Parathyroid adenoma (tissue), 2 donors: ENCODE results near the gene PTPRT.

Experiments
- H2AFZ ChIP-seq: fragments of 300-600 bp; sonication (generic); one replicate; pipeline ENCODE4 v1.7.0; 2017; ENCODE audit warnings: antibody characterized with exemption, mild to moderate bottlenecking
- H3K27ac ChIP-seq: fragments of 300-600 bp; sonication (generic); one replicate; pipeline ENCODE4 v1.7.0; 2017
- H3K27me3 ChIP-seq: fragments of 300-600 bp; sonication (generic); one replicate; pipeline ENCODE4 v1.7.0; 2017; ENCODE audit warnings: low read length; ENCODE audit not compliant: control insufficient read depth, insufficient read depth
- H3K36me3 ChIP-seq: fragments of 300-600 bp; sonication (generic); one replicate; pipeline ENCODE4 v1.7.0; 2017; ENCODE audit warnings: low read length; ENCODE audit not compliant: control insufficient read depth, insufficient read depth
- H3K4me1 ChIP-seq: fragments of 300-600 bp; sonication (generic); one replicate; pipeline ENCODE4 v1.7.0; 2017; ENCODE audit warnings: control low read depth
- H3K4me2 ChIP-seq: fragments of 300-600 bp; sonication (generic); one replicate; pipeline ENCODE4 v1.7.0; 2017; ENCODE audit warnings: low read length
- H3K4me3 ChIP-seq: fragments of 300-600 bp; sonication (generic); one replicate; pipeline ENCODE4 v1.7.0; 2017; ENCODE audit warnings: low read depth, low read length
- H3K79me2 ChIP-seq: fragments of 300-600 bp; sonication (generic); one replicate; pipeline ENCODE4 v1.7.0; 2017; ENCODE audit warnings: control low read depth
- H3K9ac ChIP-seq: fragments of 300-600 bp; sonication (generic); one replicate; pipeline ENCODE4 v1.7.0; 2017; ENCODE audit warnings: mild to moderate bottlenecking
- H3K9me3 ChIP-seq: fragments of 300-600 bp; sonication (generic); one replicate; pipeline ENCODE4 v1.7.0; 2017; ENCODE audit warnings: low read length; ENCODE audit not compliant: control insufficient read depth
- TF ChIP-seq, protein P1 (sequence below): fragments of 300-600 bp; sonication (generic); IDR thresholded peaks from one replicate; pipeline ENCODE4 v1.7.0; 2017; ENCODE audit warnings: antibody characterized with exemption, mild to moderate bottlenecking
- donor health status: primary hyperparathyroidism.

PTPRT gene

GRCh38 chr20:43231829-43232228, 42.1 kb upstream of the PTPRT start:
- Histone ChIP-seq H3K36me3 (no peaks in the 10 kb centered on the region), H3K27ac (no peak overlapping the region), H3K4me2 (no peak overlapping the region), H3K4me1 (no peaks in the 10 kb centered on the region), H3K27me3 (no peaks in the 10 kb centered on the region), H3K79me2 (no peaks in the 10 kb centered on the region), H3K4me3 (no peak overlapping the region), H3K9ac (no peak overlapping the region), H2AFZ (no peak overlapping the region), H3K9me3 (no peaks in the 10 kb centered on the region)
- TF ChIP-seq, protein P1, sequence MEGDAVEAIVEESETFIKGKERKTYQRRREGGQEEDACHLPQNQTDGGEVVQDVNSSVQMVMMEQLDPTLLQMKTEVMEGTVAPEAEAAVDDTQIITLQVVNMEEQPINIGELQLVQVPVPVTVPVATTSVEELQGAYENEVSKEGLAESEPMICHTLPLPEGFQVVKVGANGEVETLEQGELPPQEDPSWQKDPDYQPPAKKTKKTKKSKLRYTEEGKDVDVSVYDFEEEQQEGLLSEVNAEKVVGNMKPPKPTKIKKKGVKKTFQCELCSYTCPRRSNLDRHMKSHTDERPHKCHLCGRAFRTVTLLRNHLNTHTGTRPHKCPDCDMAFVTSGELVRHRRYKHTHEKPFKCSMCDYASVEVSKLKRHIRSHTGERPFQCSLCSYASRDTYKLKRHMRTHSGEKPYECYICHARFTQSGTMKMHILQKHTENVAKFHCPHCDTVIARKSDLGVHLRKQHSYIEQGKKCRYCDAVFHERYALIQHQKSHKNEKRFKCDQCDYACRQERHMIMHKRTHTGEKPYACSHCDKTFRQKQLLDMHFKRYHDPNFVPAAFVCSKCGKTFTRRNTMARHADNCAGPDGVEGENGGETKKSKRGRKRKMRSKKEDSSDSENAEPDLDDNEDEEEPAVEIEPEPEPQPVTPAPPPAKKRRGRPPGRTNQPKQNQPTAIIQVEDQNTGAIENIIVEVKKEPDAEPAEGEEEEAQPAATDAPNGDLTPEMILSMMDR = no peak

- Histone ChIP-seq H3K79me2 (no peaks in the 10 kb centered on the region), H3K27me3 (no peaks in the 10 kb centered on the region), H3K4me3 (no peak overlapping the region), H2AFZ (no peak overlapping the region), H3K9ac (no peak overlapping the region), H3K36me3 (no peaks in the 10 kb centered on the region), H3K27ac (no peak overlapping the region), H3K4me2 (no peak overlapping the region), H3K4me1 (no peaks in the 10 kb centered on the region), H3K9me3 (no peaks in the 10 kb centered on the region)
- TF ChIP-seq, protein P1 = no peak
Measured at GRCh38 chr20:43229696-43230095, 40.0 kb upstream of the PTPRT start.

- Histone ChIP-seq H3K9me3 (no peaks in the 10 kb centered on the region), H3K27me3 (no peaks in the 10 kb centered on the region), H3K27ac (no peak overlapping the region), H3K9ac (no peak overlapping the region), H3K79me2 (no peaks in the 10 kb centered on the region), H3K4me1 (no peaks in the 10 kb centered on the region), H3K4me3 (no peak overlapping the region), H3K4me2 (no peak overlapping the region), H3K36me3 (no peaks in the 10 kb centered on the region), H2AFZ (no peak overlapping the region)
- TF ChIP-seq, protein P1 = no peak
Measured at GRCh38 chr20:43220612-43221011, 30.9 kb upstream of the PTPRT start.

- H3K4me1 ChIP-seq = no peaks in the 10 kb centered on the region
- no peaks in the 10 kb centered on the region for H3K36me3 ChIP-seq
- no peak overlapping the region for H3K27ac ChIP-seq
- H3K79me2 ChIP-seq = no peaks in the 10 kb centered on the region
- no peaks in the 10 kb centered on the region for H3K9me3 ChIP-seq
- H3K4me3 ChIP-seq = no peak overlapping the region
- H3K4me2 ChIP-seq = no peak overlapping the region
- TF ChIP-seq, protein P1 = no peak
- H3K27me3 ChIP-seq = no peaks in the 10 kb centered on the region
- no peak overlapping the region for H2AFZ ChIP-seq
- H3K9ac ChIP-seq = no peak overlapping the region
Measured at GRCh38 chr20:43210901-43211300, 21.2 kb upstream of the PTPRT start.

GRCh38 chr20:43209831-43210230, 20.1 kb upstream of the PTPRT start:
- no peaks in the 10 kb centered on the region for H3K4me1 ChIP-seq

More at GRCh38 chr20:43209831-43210230, 20.1 kb upstream of the PTPRT start:
- no peak overlapping the region for H3K4me2 ChIP-seq
- H3K9ac ChIP-seq = no peak overlapping the region
- no peaks in the 10 kb centered on the region for H3K9me3 ChIP-seq
- TF ChIP-seq, protein P1 = no peak
- H2AFZ ChIP-seq = no peak overlapping the region
- no peak overlapping the region for H3K27ac ChIP-seq
- H3K79me2 ChIP-seq = no peaks in the 10 kb centered on the region
- H3K36me3 ChIP-seq = no peaks in the 10 kb centered on the region
- H3K4me3 ChIP-seq = no peak overlapping the region
- no peaks in the 10 kb centered on the region for H3K27me3 ChIP-seq
